Measurements from ENCODE around the gene KRTAP10-4. TPM values are rescaled to one million over a fixed set of nuclear protein-coding genes. Genes with fewer than 3 reads are reported as not detected.
A peak's percentile ranks its signal among the peaks of the same experiment; 100 is the strongest.
"Not testable (repeated sequence)": the region's sequence is repeated elsewhere in the genome, so short reads cannot be mapped to it uniquely, and the experiment has no call there.

KRTAP10-4 gene
- total RNA-seq (not detected), polyA plus RNA-seq (not detected)
- long read RNA-seq, donor 1, result 0 reads
- long read RNA-seq, donor 2, result 0 reads
- long read RNA-seq, donor 3, result 0 reads
- long read RNA-seq, donor 4, result 0 reads
- long read RNA-seq, donor 5, result 0 reads
- long read RNA-seq, donor 6, result 0 reads
- long read RNA-seq, donor 7, result 0 reads
- long read RNA-seq, donor 8, result 0 reads
- long read RNA-seq, donor 9, result 0 reads
- long read RNA-seq, donor 10, result 0 reads

GRCh38 chr21:44573630-44574456, at the start of gene KRTAP10-4:
Gene KRTAP10-4 (plus strand): TSS chr21:44573729. CDS start chr21:44573759, 30 bp downstream.
- H3K9me3 ChIP-seq (replicated peaks in 1 of 3); H3K4me3 ChIP-seq; H3K4me1 ChIP-seq (replicated peaks in 1 of 2); intact Hi-C loops (cut with DNase I); H3K36me3 ChIP-seq (replicated peaks in 1 of 2); H3K27ac ChIP-seq; H3K27me3 ChIP-seq: not testable (repeated sequence)
- peak in 1 of 7 donors; percentile 27 for DNase-seq
- 34 to 67% (median 57%) methylated on average over 7 to 22 of the region's 25 CpGs for WGBS, 4 donors

GRCh38 chr21:44524414-44525371, 48.8 kb upstream of the KRTAP10-4 start:
- intact Hi-C loops (cut with DNase I), result no loop called here
- Histone ChIP-seq H3K27ac (no peak overlapping the region), H3K27me3 (no peaks in the 10 kb centered on the region), H3K4me3 (no peak overlapping the region), H3K36me3 (replicated peaks in 1 of 2) (no peaks in the 10 kb centered on the region), H3K4me1 (replicated peaks in 1 of 2) (no peaks in the 10 kb centered on the region), H3K9me3 (replicated peaks in 1 of 3) (no peaks in the 10 kb centered on the region)
- 61 to 73% (median 67%) methylated on average over 2 of the region's 2 CpGs for WGBS, 4 donors
- DNase-seq, result peak in 1 of 7 donors; percentile 4
- TF ChIP-seq, protein P1, sequence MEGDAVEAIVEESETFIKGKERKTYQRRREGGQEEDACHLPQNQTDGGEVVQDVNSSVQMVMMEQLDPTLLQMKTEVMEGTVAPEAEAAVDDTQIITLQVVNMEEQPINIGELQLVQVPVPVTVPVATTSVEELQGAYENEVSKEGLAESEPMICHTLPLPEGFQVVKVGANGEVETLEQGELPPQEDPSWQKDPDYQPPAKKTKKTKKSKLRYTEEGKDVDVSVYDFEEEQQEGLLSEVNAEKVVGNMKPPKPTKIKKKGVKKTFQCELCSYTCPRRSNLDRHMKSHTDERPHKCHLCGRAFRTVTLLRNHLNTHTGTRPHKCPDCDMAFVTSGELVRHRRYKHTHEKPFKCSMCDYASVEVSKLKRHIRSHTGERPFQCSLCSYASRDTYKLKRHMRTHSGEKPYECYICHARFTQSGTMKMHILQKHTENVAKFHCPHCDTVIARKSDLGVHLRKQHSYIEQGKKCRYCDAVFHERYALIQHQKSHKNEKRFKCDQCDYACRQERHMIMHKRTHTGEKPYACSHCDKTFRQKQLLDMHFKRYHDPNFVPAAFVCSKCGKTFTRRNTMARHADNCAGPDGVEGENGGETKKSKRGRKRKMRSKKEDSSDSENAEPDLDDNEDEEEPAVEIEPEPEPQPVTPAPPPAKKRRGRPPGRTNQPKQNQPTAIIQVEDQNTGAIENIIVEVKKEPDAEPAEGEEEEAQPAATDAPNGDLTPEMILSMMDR (IDR thresholded peaks at IDR 0.05), result no peak
- TF ChIP-seq POLR2A (IDR thresholded peaks at IDR 0.05), result no peak

DNA sequence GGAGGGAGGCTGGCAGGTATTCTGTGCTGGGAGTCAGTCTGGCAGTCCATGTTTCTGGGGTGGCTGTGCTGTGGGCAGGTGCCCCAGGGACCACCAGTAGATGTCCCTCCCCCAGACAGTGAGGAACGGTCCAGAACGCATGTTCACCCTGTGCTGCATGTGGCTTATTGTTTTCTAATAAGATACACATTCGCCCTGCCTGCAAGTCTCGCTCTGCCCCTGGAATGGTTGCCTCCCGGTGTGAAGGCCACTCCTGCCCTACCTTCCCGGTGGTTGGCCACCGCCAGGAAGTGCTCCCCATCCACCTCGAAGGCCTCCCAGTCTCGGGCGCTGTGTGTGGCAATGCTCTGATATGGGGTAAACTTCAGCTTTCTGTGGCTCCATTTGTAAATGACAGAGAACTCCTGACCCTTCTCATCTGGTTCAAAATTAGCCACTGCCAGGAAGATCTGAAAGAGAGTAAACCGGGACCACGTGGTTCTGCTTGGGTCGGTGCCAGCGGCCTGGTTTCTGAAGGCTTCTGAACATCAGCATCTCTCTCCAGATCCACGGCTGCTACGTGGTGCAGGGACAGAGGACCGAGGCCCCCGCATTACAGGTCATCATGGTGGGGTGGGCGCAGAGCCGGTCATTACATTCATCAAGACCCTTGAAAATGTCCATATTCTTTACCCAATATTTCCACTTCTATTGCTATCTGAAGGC, 48.0 kb upstream of the KRTAP10-4 start:
- no peak overlapping the region for H3K4me3 ChIP-seq
- H3K36me3 ChIP-seq (replicated peaks in 1 of 2), result no peaks in the 10 kb centered on the region
- intact Hi-C loops (cut with DNase I), result no loop called here
- H3K27ac ChIP-seq, result no peak overlapping the region
- H3K4me1 ChIP-seq (replicated peaks in 1 of 2), result no peaks in the 10 kb centered on the region
- no peak for TF ChIP-seq POLR2A (IDR thresholded peaks at IDR 0.05)
- TF ChIP-seq, protein P1 (IDR thresholded peaks at IDR 0.05), result no peak
- WGBS, 4 donors, result 78 to 88% (median 83%) methylated on average over 19 to 20 of the region's 20 CpGs
- no peaks in the 10 kb centered on the region for H3K9me3 ChIP-seq (replicated peaks in 1 of 3)
- no peaks in the 10 kb centered on the region for H3K27me3 ChIP-seq
- DNase-seq, result peak in 2 of 7 donors; percentile 15 to 17

DNA sequence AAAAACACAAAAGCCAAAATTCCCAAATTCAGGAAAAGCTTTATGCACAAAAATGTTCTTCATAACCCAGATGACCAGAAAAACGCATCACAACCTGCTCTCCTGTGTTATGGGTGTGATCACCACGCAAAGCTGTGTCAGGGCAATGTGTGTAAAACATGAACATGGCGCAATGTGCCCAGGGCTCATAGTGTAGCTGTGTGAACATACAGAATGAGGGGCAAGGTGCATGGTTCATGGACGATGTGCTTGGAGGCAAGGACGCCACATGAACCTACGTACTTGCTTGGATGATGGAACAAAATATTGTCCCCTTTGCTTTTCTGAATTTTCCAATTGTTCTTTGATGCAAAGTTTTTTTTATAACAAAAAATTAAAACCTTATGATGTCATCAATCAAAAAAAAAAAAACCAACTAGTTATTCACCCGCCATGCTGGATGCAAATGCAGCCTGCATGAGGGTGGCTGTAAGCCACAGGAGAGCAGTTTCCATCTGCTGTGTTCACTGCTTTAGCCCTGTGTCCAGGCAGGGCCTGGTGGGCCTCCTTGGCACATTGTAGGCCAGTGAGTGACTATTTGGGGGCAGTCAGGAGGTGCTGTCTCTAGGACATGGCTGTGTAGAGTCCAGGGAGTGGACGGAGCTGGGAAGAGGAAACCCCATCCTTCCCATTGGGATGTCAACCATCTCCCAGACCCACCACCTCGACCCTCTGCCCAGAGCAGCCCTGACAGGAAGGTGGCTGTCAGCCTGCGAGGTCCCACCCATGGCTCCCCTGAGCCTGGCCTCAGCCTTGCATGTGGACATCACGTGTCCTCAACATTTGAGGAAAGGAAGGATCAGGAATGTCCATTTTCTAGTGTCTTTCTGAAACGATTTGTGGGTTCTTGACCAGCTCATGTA, 47.2 kb upstream of the KRTAP10-4 start:
- Histone ChIP-seq H3K36me3 (replicated peaks in 1 of 2) (no peaks in the 10 kb centered on the region), H3K4me3 (no peak overlapping the region), H3K4me1 (replicated peaks in 1 of 2) (no peaks in the 10 kb centered on the region), H3K27ac (no peak overlapping the region), H3K9me3 (replicated peaks in 1 of 3) (no peaks in the 10 kb centered on the region), H3K27me3 (no peaks in the 10 kb centered on the region)
- DNase-seq, result peak in 1 of 7 donors; percentile 4
- TF ChIP-seq POLR2A (IDR thresholded peaks at IDR 0.05), result no peak
- TF ChIP-seq, protein P1 (IDR thresholded peaks at IDR 0.05), result no peak
- intact Hi-C loops (cut with DNase I), result no loop called here
- 81 to 87% (median 84%) methylated on average over 10 to 12 of the region's 12 CpGs for WGBS, 4 donors
